HepG2 (cell line): Measurements from ENCODE around the gene PKMYT1. TPM values are rescaled to one million over a fixed set of nuclear protein-coding genes. Genes with fewer than 3 reads are reported as not detected.
A peak's percentile ranks its signal among the peaks of the same experiment; 100 is the strongest.

Experiments used
- CREB1 ChIP-seq, 2 experiments: fragments of 450-650 bp in 1 of 2; IDR thresholded peaks; 2 replicates each; pipeline ENCODE4 v1.6.1; 2016 to 2017; ENCODE audit warnings: control low read depth in 1 of 2, mild to moderate bottlenecking in 1 of 2, missing compliant biosample characterization in 1 of 2, missing genetic modification characterization in 1 of 2
- JDP2 ChIP-seq: sonication (generic); formaldehyde crosslinking; IDR thresholded peaks from 2 replicates; pipeline ENCODE4 v1.8.1; 2022; ENCODE audit warnings: missing genetic modification reagents, borderline replicate concordance
- MAZ ChIP-seq, 2 experiments: sonication (generic) in 1 of 2; formaldehyde crosslinking in 1 of 2; IDR thresholded peaks; 2 replicates each; pipeline versions ENCODE4 v1.5.0 to v1.6.1; 2012 to 2020; ENCODE audit warnings: low read depth in 2 of 2, mild to moderate bottlenecking in 2 of 2, borderline replicate concordance in 1 of 2, improper control_type of control experiment in 1 of 2, low read length in 1 of 2, missing genetic modification reagents in 1 of 2, moderate library complexity in 1 of 2
- MED13 ChIP-seq: sonication (generic); formaldehyde crosslinking; IDR thresholded peaks from 2 replicates; pipeline ENCODE4 v1.5.0; 2020; ENCODE audit warnings: missing genetic modification reagents
- MEIS2 ChIP-seq: sonication (generic); formaldehyde crosslinking; IDR thresholded peaks from 2 replicates; pipeline ENCODE4 v1.9.0; 2021; ENCODE audit warnings: mild to moderate bottlenecking, missing genetic modification reagents
- MYC ChIP-seq: sonication (generic); formaldehyde crosslinking; IDR thresholded peaks from 2 replicates; pipeline ENCODE4 v1.9.0; 2021; ENCODE audit warnings: missing genetic modification reagents, borderline replicate concordance
- NPAS2 ChIP-seq: sonication (generic); formaldehyde crosslinking; IDR thresholded peaks from 2 replicates; pipeline ENCODE4 v1.8.0; 2022; ENCODE audit warnings: mild to moderate bottlenecking, missing genetic modification reagents, borderline replicate concordance
- SIN3A ChIP-seq: IDR thresholded peaks from 2 replicates; pipeline ENCODE4 v1.6.1; 2011; ENCODE audit warnings: low read depth, mild to moderate bottlenecking, control low read depth, low read length, borderline replicate concordance
- SNRNP70 ChIP-seq: fragments of 200-400 bp; formaldehyde crosslinking; IDR thresholded peaks from 2 replicates; pipeline ENCODE4 v1.6.1; 2017; ENCODE audit warnings: mild to moderate bottlenecking, low read depth, low read length, moderate library complexity
- STAT5B ChIP-seq: sonication (generic); formaldehyde crosslinking; IDR thresholded peaks from 2 replicates; pipeline ENCODE4 v1.4.0; 2020; ENCODE audit warnings: missing genetic modification reagents
- ZNF124 ChIP-seq: sonication (generic); formaldehyde crosslinking; IDR thresholded peaks from 2 replicates; pipeline ENCODE4 v1.4.0; 2020; ENCODE audit warnings: missing genetic modification reagents
- ZNF331 ChIP-seq: sonication (generic); formaldehyde crosslinking; IDR thresholded peaks from 2 replicates; pipeline ENCODE4 v1.4.0; 2020; ENCODE audit warnings: missing genetic modification reagents
- ZNF34 ChIP-seq: sonication (generic); formaldehyde crosslinking; IDR thresholded peaks from 2 replicates; pipeline ENCODE4 v1.4.0; 2020; ENCODE audit warnings: mild to moderate bottlenecking, missing genetic modification reagents, borderline replicate concordance
- ZNF432 ChIP-seq: sonication (generic); formaldehyde crosslinking; IDR thresholded peaks from 2 replicates; pipeline ENCODE4 v1.5.0; 2020; ENCODE audit warnings: missing genetic modification reagents, mild to moderate bottlenecking, borderline replicate concordance
- ZUFSP ChIP-seq: sonication (generic); formaldehyde crosslinking; IDR thresholded peaks from 2 replicates; pipeline ENCODE4 v1.9.0; 2021; ENCODE audit warnings: missing genetic modification reagents, mild to moderate bottlenecking, borderline replicate concordance
- polyA plus RNA-seq, 8 experiments: library from polyadenylated mRNA; depleted of rRNA in 3 of 8; stranded (reverse) in 7 of 8; unstranded in 1 of 8; fragments of >200 nt; fragmentation: Illumina TruSeq in 4 of 8; extraction: Trizol in 4 of 8; gene quantifications; 2 replicates each; pipeline versions ENCODE4 v1.2.1 to v1.2.3, GENCODE V29; 2011 to 2016; ENCODE audit warnings: low read depth in 4 of 8, missing spikeins in 1 of 8, mixed read lengths in 1 of 8; ENCODE audit not compliant: insufficient read depth in 1 of 8
- total RNA-seq, 5 experiments: library from RNA; depleted of rRNA; stranded (reverse); fragments of >200 nt; fragmentation: Illumina TruSeq; extraction: Trizol; gene quantifications; 2 replicates each; pipeline ENCODE4 v1.2.3, GENCODE V29; 2016; ENCODE audit warnings: low read depth in 1 of 5
- TF ChIP-seq, protein P1 (sequence below): sonication (generic); formaldehyde crosslinking; IDR thresholded peaks from 2 replicates; pipeline ENCODE4 v1.4.0; 2020; ENCODE audit warnings: missing genetic modification reagents
- TF ChIP-seq, protein P2 (sequence below): sonication (generic); formaldehyde crosslinking; IDR thresholded peaks from 2 replicates; pipeline ENCODE4 v1.8.0; 2022; ENCODE audit warnings: missing genetic modification reagents, mild to moderate bottlenecking, inconsistent platforms, borderline replicate concordance
- TF ChIP-seq, protein P3 (sequence below): sonication (generic); formaldehyde crosslinking; IDR thresholded peaks from 2 replicates; pipeline ENCODE4 v1.8.0; 2023; ENCODE audit warnings: mild to moderate bottlenecking, missing genetic modification reagents
- TF ChIP-seq, protein P4 (sequence below): sonication (generic); formaldehyde crosslinking; conservative IDR thresholded peaks from 2 replicates; pipeline ENCODE4 v1.4.0; 2020; ENCODE audit warnings: missing genetic modification reagents

PKMYT1 gene
- total and polyA plus RNA-seq, 2 of the 13 experiments (the other 11 are each of a cell fraction or from before 2014, with no cell fraction given): 7.0 to 27.8 TPM

DNA sequence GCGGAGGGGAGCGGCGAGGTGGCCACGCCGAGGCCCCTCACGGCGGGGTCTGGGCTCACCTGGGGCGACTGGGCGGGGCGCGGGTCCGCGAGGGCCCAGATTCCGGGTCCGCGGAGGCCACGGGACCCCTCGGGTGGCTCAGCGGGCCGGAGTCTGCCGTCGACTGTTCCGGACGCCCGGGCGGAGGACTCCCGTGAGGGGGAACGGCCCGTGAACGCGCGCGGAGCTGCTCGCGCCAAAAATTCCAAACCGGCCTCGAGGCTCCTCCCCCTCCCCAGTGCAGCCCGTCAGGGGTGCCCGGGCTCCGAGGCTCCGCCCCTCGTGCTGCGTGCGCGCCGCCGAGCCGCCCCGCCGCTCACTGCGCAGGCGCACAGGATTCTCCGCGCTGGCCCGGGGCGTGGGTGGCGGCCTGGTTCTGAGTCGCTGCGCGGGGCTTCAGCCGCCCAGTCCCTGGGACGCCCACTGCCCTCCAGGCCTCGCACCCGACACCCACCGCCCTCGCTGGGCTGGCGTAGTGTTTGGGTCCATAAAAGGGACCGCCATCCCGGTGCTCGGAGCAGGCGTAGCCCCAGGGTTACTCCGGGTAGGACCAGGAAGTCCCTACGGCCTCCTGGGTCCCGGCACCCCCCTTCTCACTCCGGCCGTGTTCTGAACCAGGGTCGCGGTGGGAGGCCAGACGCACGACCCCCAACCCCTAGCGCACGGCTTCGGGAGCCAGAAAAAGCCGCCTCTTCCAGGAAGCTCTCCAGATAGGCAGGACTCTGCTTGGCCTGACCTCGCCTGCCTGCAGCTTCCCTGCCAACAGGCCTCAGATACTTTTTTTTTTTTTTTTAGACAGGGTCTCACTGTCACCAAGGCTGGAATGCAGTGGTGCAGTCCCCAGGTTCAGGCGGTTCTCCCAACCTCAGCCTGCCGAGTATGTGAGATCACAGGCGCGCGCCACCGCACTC, at the start of gene PKMYT1 (continued):
- TF ChIP-seq, protein P1, sequence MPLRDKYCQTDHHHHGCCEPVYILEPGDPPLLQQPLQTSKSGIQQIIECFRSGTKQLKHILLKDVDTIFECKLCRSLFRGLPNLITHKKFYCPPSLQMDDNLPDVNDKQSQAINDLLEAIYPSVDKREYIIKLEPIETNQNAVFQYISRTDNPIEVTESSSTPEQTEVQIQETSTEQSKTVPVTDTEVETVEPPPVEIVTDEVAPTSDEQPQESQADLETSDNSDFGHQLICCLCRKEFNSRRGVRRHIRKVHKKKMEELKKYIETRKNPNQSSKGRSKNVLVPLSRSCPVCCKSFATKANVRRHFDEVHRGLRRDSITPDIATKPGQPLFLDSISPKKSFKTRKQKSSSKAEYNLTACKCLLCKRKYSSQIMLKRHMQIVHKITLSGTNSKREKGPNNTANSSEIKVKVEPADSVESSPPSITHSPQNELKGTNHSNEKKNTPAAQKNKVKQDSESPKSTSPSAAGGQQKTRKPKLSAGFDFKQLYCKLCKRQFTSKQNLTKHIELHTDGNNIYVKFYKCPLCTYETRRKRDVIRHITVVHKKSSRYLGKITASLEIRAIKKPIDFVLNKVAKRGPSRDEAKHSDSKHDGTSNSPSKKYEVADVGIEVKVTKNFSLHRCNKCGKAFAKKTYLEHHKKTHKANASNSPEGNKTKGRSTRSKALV (CRISPR knock-in tag): peak; percentile 13; the same call in 1 of the 2 replicates
- TF ChIP-seq ZNF124 (CRISPR knock-in tag) (no peak), MAZ (IDR thresholded peaks at IDR 0.05; ENCODE audit: borderline replicate concordance, low read depth, low read length) (no peak), MAZ (CRISPR knock-in tag; IDR thresholded peaks at IDR 0.05; ENCODE audit: low read depth) (0 out of 2 replicates have a peak, but pooled peaks have one; percentile 61), CREB1 (IDR thresholded peaks at IDR 0.05) (no peak), CREB1 (CRISPR knock-in tag; IDR thresholded peaks at IDR 0.05) (no peak), SIN3A (peak; percentile 83; the same call in 1 of the 2 replicates), SNRNP70 (no peak), ZNF331 (CRISPR knock-in tag) (no peak), MEIS2 (peak; percentile 45; the same call in 1 of the 2 replicates), STAT5B (no peak), ZUFSP (CRISPR knock-in tag) (no peak), MED13 (no peak), ZNF34 (CRISPR knock-in tag) (0 out of 2 replicates have a peak, but pooled peaks have one; percentile 3), MYC (CRISPR knock-in tag) (peak; percentile 41; the same call in 1 of the 2 replicates), JDP2 (no peak), NPAS2 (0 out of 2 replicates have a peak, but pooled peaks have one; percentile 34), ZNF432 (CRISPR knock-in tag) (no peak)
- TF ChIP-seq, protein P2, sequence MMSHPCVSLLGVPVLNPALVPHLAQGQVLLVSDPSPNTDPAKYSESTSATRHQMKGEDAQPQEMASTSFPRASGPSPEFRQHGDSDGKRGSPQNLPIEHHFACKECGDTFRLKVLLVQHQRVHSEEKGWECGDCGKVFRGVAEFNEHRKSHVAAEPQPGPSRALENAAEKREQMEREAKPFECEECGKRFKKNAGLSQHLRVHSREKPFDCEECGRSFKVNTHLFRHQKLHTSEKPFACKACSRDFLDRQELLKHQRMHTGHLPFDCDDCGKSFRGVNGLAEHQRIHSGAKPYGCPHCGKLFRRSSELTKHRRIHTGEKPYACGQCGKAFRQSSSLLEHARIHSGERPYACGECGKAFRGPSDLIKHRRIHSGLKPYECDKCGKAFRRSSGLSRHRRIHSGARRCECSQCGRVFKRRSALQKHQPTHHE (CRISPR knock-in tag): no peak; the same call in 1 of the 2 replicates
- TF ChIP-seq, protein P3, sequence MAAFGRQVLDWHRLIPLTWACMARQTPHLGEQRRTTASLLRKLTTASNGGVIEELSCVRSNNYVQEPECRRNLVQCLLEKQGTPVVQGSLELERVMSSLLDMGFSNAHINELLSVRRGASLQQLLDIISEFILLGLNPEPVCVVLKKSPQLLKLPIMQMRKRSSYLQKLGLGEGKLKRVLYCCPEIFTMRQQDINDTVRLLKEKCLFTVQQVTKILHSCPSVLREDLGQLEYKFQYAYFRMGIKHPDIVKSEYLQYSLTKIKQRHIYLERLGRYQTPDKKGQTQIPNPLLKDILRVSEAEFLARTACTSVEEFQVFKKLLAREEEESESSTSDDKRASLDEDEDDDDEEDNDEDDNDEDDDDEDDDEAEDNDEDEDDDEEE (CRISPR knock-in tag): no peak; the same call in 1 of the 2 replicates
- TF ChIP-seq, protein P4, sequence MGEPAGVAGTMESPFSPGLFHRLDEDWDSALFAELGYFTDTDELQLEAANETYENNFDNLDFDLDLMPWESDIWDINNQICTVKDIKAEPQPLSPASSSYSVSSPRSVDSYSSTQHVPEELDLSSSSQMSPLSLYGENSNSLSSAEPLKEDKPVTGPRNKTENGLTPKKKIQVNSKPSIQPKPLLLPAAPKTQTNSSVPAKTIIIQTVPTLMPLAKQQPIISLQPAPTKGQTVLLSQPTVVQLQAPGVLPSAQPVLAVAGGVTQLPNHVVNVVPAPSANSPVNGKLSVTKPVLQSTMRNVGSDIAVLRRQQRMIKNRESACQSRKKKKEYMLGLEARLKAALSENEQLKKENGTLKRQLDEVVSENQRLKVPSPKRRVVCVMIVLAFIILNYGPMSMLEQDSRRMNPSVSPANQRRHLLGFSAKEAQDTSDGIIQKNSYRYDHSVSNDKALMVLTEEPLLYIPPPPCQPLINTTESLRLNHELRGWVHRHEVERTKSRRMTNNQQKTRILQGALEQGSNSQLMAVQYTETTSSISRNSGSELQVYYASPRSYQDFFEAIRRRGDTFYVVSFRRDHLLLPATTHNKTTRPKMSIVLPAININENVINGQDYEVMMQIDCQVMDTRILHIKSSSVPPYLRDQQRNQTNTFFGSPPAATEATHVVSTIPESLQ (CRISPR knock-in tag): no peak
